Measurements from ENCODE around the gene ULBP1.

DNA sequence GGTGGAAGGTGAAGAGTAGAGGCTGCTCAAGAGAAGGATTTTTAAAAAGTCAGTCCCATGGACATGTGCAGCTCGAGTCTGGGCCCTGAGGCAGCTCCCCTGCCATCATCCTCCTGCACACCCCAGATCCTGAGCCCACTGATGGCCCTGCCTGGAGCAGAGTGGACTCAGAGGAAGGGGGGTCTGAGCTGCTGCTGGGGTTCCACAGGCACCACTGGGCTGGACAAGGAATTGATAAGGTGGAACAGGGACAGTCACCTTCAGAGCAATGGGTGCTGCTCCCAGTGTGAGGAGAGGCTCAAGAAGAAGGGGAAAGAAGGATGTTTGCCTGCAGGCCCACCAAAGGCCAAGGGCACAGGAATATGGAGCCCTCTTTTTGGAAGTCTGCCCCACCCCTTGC, 15.7 kb upstream of the ULBP1 start:
- TF ChIP-seq, protein P1, sequence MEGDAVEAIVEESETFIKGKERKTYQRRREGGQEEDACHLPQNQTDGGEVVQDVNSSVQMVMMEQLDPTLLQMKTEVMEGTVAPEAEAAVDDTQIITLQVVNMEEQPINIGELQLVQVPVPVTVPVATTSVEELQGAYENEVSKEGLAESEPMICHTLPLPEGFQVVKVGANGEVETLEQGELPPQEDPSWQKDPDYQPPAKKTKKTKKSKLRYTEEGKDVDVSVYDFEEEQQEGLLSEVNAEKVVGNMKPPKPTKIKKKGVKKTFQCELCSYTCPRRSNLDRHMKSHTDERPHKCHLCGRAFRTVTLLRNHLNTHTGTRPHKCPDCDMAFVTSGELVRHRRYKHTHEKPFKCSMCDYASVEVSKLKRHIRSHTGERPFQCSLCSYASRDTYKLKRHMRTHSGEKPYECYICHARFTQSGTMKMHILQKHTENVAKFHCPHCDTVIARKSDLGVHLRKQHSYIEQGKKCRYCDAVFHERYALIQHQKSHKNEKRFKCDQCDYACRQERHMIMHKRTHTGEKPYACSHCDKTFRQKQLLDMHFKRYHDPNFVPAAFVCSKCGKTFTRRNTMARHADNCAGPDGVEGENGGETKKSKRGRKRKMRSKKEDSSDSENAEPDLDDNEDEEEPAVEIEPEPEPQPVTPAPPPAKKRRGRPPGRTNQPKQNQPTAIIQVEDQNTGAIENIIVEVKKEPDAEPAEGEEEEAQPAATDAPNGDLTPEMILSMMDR (optimal IDR thresholded peaks at IDR 0.05 in 1 of 3, IDR thresholded peaks at IDR 0.05 in 1 of 3, conservative IDR thresholded peaks at IDR 0.05 in 1 of 3; ENCODE audit: extremely low read depth in 1 of 3, insufficient read depth in 2 of 3, low read length in 3 of 3) = no peak
- no peak for TF ChIP-seq EZH2 (IDR thresholded peaks at IDR 0.05; ENCODE audit: low read length)
